ENCODE measurements around the gene C12orf42.

DNA sequence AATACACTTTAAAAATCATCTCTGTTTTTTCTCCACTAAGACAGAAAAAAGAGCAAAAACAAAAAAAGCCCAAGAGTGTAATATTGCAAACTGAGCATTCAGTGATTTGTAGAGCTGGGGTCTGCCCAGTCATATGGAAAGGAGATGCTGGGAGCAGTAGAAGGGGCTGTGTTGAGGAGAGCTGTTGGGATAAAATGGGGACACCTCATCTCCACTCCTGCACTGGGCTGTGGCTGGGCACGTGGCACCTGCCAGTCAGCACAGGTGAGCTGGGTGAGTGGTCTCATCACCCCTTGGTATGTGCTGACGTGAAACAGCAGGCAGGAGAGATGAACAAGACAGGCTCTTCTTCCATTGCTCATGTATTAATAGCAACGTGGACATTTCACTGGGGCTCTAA, 217.4 kb downstream of the C12orf42 start:
- TF ChIP-seq, protein P1, sequence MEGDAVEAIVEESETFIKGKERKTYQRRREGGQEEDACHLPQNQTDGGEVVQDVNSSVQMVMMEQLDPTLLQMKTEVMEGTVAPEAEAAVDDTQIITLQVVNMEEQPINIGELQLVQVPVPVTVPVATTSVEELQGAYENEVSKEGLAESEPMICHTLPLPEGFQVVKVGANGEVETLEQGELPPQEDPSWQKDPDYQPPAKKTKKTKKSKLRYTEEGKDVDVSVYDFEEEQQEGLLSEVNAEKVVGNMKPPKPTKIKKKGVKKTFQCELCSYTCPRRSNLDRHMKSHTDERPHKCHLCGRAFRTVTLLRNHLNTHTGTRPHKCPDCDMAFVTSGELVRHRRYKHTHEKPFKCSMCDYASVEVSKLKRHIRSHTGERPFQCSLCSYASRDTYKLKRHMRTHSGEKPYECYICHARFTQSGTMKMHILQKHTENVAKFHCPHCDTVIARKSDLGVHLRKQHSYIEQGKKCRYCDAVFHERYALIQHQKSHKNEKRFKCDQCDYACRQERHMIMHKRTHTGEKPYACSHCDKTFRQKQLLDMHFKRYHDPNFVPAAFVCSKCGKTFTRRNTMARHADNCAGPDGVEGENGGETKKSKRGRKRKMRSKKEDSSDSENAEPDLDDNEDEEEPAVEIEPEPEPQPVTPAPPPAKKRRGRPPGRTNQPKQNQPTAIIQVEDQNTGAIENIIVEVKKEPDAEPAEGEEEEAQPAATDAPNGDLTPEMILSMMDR (IDR thresholded peaks at IDR 0.05; ENCODE audit: insufficient read depth, low read length) = no peak
- no peak for TF ChIP-seq POLR2AphosphoS5 (IDR thresholded peaks at IDR 0.05; ENCODE audit: low read depth)
